Endothelial cell of umbilical vein (primary cell): ENCODE results near the gene CCDC39. TPM values are rescaled to one million over a fixed set of nuclear protein-coding genes. Genes with fewer than 3 reads are reported as not detected.

Source experiments
- BruUV-seq: library from RNA; stranded (reverse); fragments of 400-500 nt; replicated peaks from 2 replicates; lab custom pipeline; 2021; lab: Mats Ljungman, UMichigan
- CTCF ChIA-PET: fragments of 300-600, 350-600 bp; sonication (Branson Sonifier 250); formaldehyde crosslinking; loops from one replicate; lab custom pipeline; 2021; ENCODE audit warnings: antibody characterized with exemption, inconsistent platforms; lab: Charles Lee
- POLR2A ChIA-PET: fragments of 300-600, 350-600 bp; sonication (Branson Sonifier 250); formaldehyde crosslinking; loops from one replicate; lab custom pipeline; 2021; ENCODE audit warnings: antibody characterized with exemption, inconsistent platforms; lab: Charles Lee
- DNase-seq: peaks from one replicate; pipeline ENCODE4 v3.0.0-alpha.2; 2011; ENCODE audit warnings: low read depth, low spot score
- FAIRE-seq: peaks from 2 replicates; lab custom pipeline; 2011; peaks lifted over from hg19 to GRCh38; lab: Jason Lieb, UNC
- H2AFZ ChIP-seq: 2 replicates; pipeline ENCODE4 v1.6.0; 2012; ENCODE audit warnings: low read depth, low read length, control low read depth, inconsistent platforms
- H3K27ac ChIP-seq: 2 replicates; pipeline ENCODE4 v1.5.1; 2011; ENCODE audit warnings: low read depth, mild to moderate bottlenecking, control low read depth, low read length, moderate library complexity; ENCODE audit not compliant: insufficient read depth
- H3K27me3 ChIP-seq, 2 experiments: 2 replicates each; pipeline versions ENCODE4 v1.6.0 to v1.6.1; 2011; ENCODE audit warnings: low read length in 2 of 2, mixed read lengths in 1 of 2; ENCODE audit not compliant: control insufficient read depth in 2 of 2, insufficient read depth in 2 of 2
- H3K36me3 ChIP-seq, 2 experiments: 2 replicates in 1 of 2; 3 replicates in 1 of 2; pipeline ENCODE4 v1.5.1; 2011; ENCODE audit warnings: low read length in 2 of 2, mild to moderate bottlenecking in 1 of 2, moderate library complexity in 1 of 2; ENCODE audit not compliant: control insufficient read depth in 2 of 2, insufficient read depth in 2 of 2; ENCODE audit errors: extremely low read depth in 1 of 2
- H3K4me1 ChIP-seq: 3 replicates; pipeline ENCODE4 v1.5.1; 2011; ENCODE audit warnings: mild to moderate bottlenecking, low read length; ENCODE audit not compliant: control insufficient read depth, insufficient read depth; ENCODE audit errors: extremely low read depth
- H3K4me2 ChIP-seq: 2 replicates; pipeline ENCODE4 v1.6.1; 2011; ENCODE audit warnings: low read length, control low read depth, mixed read lengths; ENCODE audit not compliant: insufficient read depth
- H3K4me3 ChIP-seq, 3 experiments: fragments of 200-600 bp in 1 of 3; sonication (generic), shearing (Covaris generic) in 1 of 3; replicated peaks in 1 of 3; 2 replicates each; pipeline ENCODE4 v1.5.1; 2011 to 2016; ENCODE audit warnings: control low read depth in 3 of 3, low read length in 3 of 3, mild to moderate bottlenecking in 2 of 3, inconsistent platforms in 1 of 3, low read depth in 1 of 3, moderate library complexity in 1 of 3; ENCODE audit not compliant: insufficient read depth in 1 of 3
- H3K79me2 ChIP-seq: 2 replicates; pipeline ENCODE4 v1.6.0; 2012; ENCODE audit warnings: low read length, inconsistent platforms; ENCODE audit not compliant: control insufficient read depth, insufficient read depth
- H3K9ac ChIP-seq: replicated peaks from 2 replicates; pipeline ENCODE3; 2011; ENCODE audit warnings: low read length, control low read depth; ENCODE audit not compliant: insufficient read depth; ENCODE audit errors: extremely low read depth
- H3K9me1 ChIP-seq: replicated peaks from 3 replicates; pipeline ENCODE4 v1.6.0; 2011; ENCODE audit warnings: mild to moderate bottlenecking, low read length; ENCODE audit not compliant: control insufficient read depth, insufficient read depth; ENCODE audit errors: extremely low read depth
- H3K9me3 ChIP-seq: replicated peaks from 2 replicates; pipeline ENCODE4 v1.5.1; 2012; ENCODE audit warnings: low read length, inconsistent platforms; ENCODE audit not compliant: control insufficient read depth, insufficient read depth
- H4K20me1 ChIP-seq: replicated peaks from 2 replicates; pipeline ENCODE3; 2011; ENCODE audit warnings: mild to moderate bottlenecking, low read length; ENCODE audit not compliant: control insufficient read depth, insufficient read depth; ENCODE audit errors: extremely low read depth
- CTCF ChIP-seq, 2 donors: IDR thresholded peaks; 1 replicate in 1 of 2; 2 replicates in 1 of 2; pipeline ENCODE4 v1.5.1; 2011; ENCODE audit warnings: low read length in 2 of 2, mild to moderate bottlenecking in 2 of 2, moderate library complexity in 2 of 2, control low read depth in 1 of 2, inconsistent platforms in 1 of 2, low read depth in 1 of 2; ENCODE audit not compliant: insufficient read depth in 1 of 2; ENCODE audit errors: extremely low read depth in 1 of 2
- FOS ChIP-seq: IDR thresholded peaks from 2 replicates; pipeline ENCODE4 v1.6.1; 2011; ENCODE audit warnings: mild to moderate bottlenecking, low read length, moderate library complexity, borderline replicate concordance; ENCODE audit not compliant: insufficient read depth
- JUN ChIP-seq: IDR thresholded peaks from 2 replicates; pipeline ENCODE4 v1.6.1; 2011; ENCODE audit warnings: borderline replicate concordance, low read depth; ENCODE audit not compliant: insufficient read length, insufficient read depth
- MYC ChIP-seq: IDR thresholded peaks from one replicate; pipeline ENCODE4 v1.6.1; 2011; ENCODE audit warnings: mild to moderate bottlenecking, low read depth, low read length
- POLR2A ChIP-seq: IDR thresholded peaks from 2 replicates; pipeline ENCODE4 v1.6.1; 2012; ENCODE audit warnings: low read depth, mild to moderate bottlenecking, control low read depth, low read length
- POLR2AphosphoS5 ChIP-seq: IDR thresholded peaks from 2 replicates; pipeline ENCODE4 v1.6.1; 2012; ENCODE audit warnings: low read depth, mild to moderate bottlenecking, control low read depth, low read length, moderate library complexity; ENCODE audit not compliant: insufficient read depth
- dilution Hi-C: fragments of 300-500 bp; cut with MboI; formaldehyde crosslinking; loops from one replicate; pipeline ENCODE4 v1.15.0; 2019; ENCODE audit warnings: low sequenced_read_pairs; ENCODE audit not compliant: extremely low pct_ligation_motif_present
- intact Hi-C: fragments of 100-400 bp; cut with micrococcal nuclease; formaldehyde crosslinking; loops from one replicate; pipeline ENCODE4 v1.10.0; 2022
- polyA plus RNA-seq, 4 experiments: library from polyadenylated mRNA; depleted of rRNA in 3 of 4; stranded (reverse) in 3 of 4; unstranded in 1 of 4; fragments of >200 nt; gene quantifications; 2 replicates each; pipeline versions ENCODE4 v1.2.1 to v1.2.3, GENCODE V29; 2011 to 2012; ENCODE audit warnings: missing spikeins in 1 of 4
- total RNA-seq: library from RNA; stranded (reverse); gene quantifications from 2 replicates; pipeline ENCODE4 v1.2.3, GENCODE V29; 2021
- TF ChIP-seq, protein P1 (sequence below): IDR thresholded peaks from 2 replicates; pipeline ENCODE4 v1.6.1; 2011; ENCODE audit not compliant: insufficient read depth, insufficient read length

The CCDC39 gene
- total and polyA plus RNA-seq, 2 donors (not counting 3 experiments of a cell fraction or from before 2014, with no cell fraction given), result not detected

- H3K27me3 ChIP-seq, result no peaks in the 10 kb centered on the region
- no peak overlapping the region for H3K9ac ChIP-seq
- BruUV-seq, result no TSS peak
- H3K4me1 ChIP-seq, result no peaks in the 10 kb centered on the region
- POLR2A ChIA-PET, result no interaction called here
- CTCF ChIA-PET, result interaction anchor here (1.0 to 1.4 kb wide), 3 partner anchors 9 to 161 kb away, joined by 3 to 5 read pairs (median 4); no protein-coding TSS in a partner anchor
- H3K27ac ChIP-seq, result no peak overlapping the region
- H3K79me2 ChIP-seq, result no peaks in the 10 kb centered on the region
- H3K4me2 ChIP-seq, result no peak overlapping the region
- no peaks in the 10 kb centered on the region for H4K20me1 ChIP-seq
- no peaks in the 10 kb centered on the region for H3K9me3 ChIP-seq
- TF ChIP-seq POLR2AphosphoS5 (no peak), FOS (no peak), JUN (no peak), CTCF (IDR thresholded peaks at IDR 0.05; ENCODE audit: extremely low read depth in 1 of 2, insufficient read depth in 1 of 2, low read depth in 1 of 2, low read length in 2 of 2) (no peak), POLR2A (no peak), MYC (no peak)
- TF ChIP-seq, protein P1, sequence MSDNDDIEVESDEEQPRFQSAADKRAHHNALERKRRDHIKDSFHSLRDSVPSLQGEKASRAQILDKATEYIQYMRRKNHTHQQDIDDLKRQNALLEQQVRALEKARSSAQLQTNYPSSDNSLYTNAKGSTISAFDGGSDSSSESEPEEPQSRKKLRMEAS, result no peak
- dilution Hi-C loops, result no loop called here
- FAIRE-seq, result no peak
- no peak for DNase-seq
- no peaks in the 10 kb centered on the region for H3K36me3 ChIP-seq
- H2AFZ ChIP-seq, result no peak overlapping the region
- intact Hi-C loops, result no loop called here
- H3K4me3 ChIP-seq, result no peak overlapping the region
- no peaks in the 10 kb centered on the region for H3K9me1 ChIP-seq
Observed at GRCh38 chr3:180694321-180694720, 15.0 kb upstream of the CCDC39 start.
